GM12878 (cell line): ENCODE results near the gene MAGI2. TPM values are rescaled to one million over a fixed set of nuclear protein-coding genes. Genes with fewer than 3 reads are reported as not detected.
"Not testable (repeated sequence)": the region's sequence is repeated elsewhere in the genome, so short reads cannot be mapped to it uniquely, and the experiment has no call there.

Experiments
- ATAC-seq: fragments of 200-7000 bp; cut with Tn5 transposase; 3 replicates; pipeline ENCODE4 v1.9.1; 2020; ENCODE audit warnings: mild to moderate bottlenecking, moderate library complexity
- BruUV-seq: library from RNA; stranded (reverse); fragments of 400-500 nt; replicated peaks from 2 replicates; lab custom pipeline; 2021; lab: Mats Ljungman, UMichigan
- CTCF ChIA-PET: fragments of 300-600 bp; sonication (Branson Sonifier 250); formaldehyde crosslinking; extraction: SDS; loops from one replicate; lab custom pipeline; 2021; ENCODE audit warnings: inconsistent platforms; lab: Yijun Ruan, JAX
- POLR2A ChIA-PET: fragments of 350-600 bp; formaldehyde crosslinking; extraction: SDS; loops from one replicate; lab custom pipeline; 2021; ENCODE audit warnings: inconsistent platforms; lab: Charles Lee
- RAD21 ChIA-PET: fragments of 300-600 bp; sonication (Branson Sonifier 250); formaldehyde crosslinking; loops from one replicate; lab custom pipeline; 2023; ENCODE audit warnings: antibody characterized with exemption; ENCODE audit not compliant: unreplicated experiment; lab: Charles Lee
- SMC1A ChIA-PET: fragments of 300-600 bp; sonication (Branson Sonifier 250); formaldehyde crosslinking; loops from one replicate; lab custom pipeline; 2023; ENCODE audit not compliant: unreplicated experiment, uncharacterized antibody; lab: Charles Lee
- DNase-seq: peaks from one replicate; pipeline ENCODE4 v3.0.0-alpha.2; 2011; ENCODE audit warnings: low read depth, low spot score
- FAIRE-seq: peaks from 3 replicates; lab custom pipeline; 2011; peaks lifted over from hg19 to GRCh38; lab: Jason Lieb, UNC
- H2AFZ ChIP-seq: 2 replicates; pipeline ENCODE4 v1.6.0; 2011; ENCODE audit warnings: low read depth, low read length, control low read depth; ENCODE audit not compliant: control insufficient read depth
- H3K27ac ChIP-seq: 2 replicates; pipeline ENCODE4 v1.5.1; 2011; ENCODE audit warnings: control low read depth; ENCODE audit not compliant: control insufficient read depth, insufficient read depth
- H3K27me3 ChIP-seq, 2 experiments: replicated peaks in 1 of 2; 2 replicates each; pipeline versions ENCODE4 v1.6.0 to v1.6.1; 2011; ENCODE audit warnings: low read length in 1 of 2; ENCODE audit not compliant: control insufficient read depth in 2 of 2, insufficient read depth in 2 of 2
- H3K36me3 ChIP-seq, 2 experiments: 2 replicates each; pipeline ENCODE4 v1.5.1; 2011; ENCODE audit warnings: low read length in 1 of 2; ENCODE audit not compliant: control insufficient read depth in 2 of 2, insufficient read depth in 2 of 2
- H3K4me1 ChIP-seq: 2 replicates; pipeline ENCODE4 v1.6.1; 2011; ENCODE audit warnings: mild to moderate bottlenecking, low read length, moderate library complexity, mixed read lengths; ENCODE audit not compliant: control insufficient read depth, insufficient read depth
- H3K4me2 ChIP-seq: 2 replicates; pipeline ENCODE4 v1.6.0; 2011; ENCODE audit warnings: control low read depth; ENCODE audit not compliant: control insufficient read depth, insufficient read depth
- H3K4me3 ChIP-seq: fragments of 200-600 bp; sonication (generic); 2 replicates; pipeline ENCODE4 v1.5.1; 2016
- H3K79me2 ChIP-seq: 2 replicates; pipeline ENCODE4 v1.6.0; 2011; ENCODE audit warnings: low read length; ENCODE audit not compliant: control insufficient read depth, insufficient read depth
- H3K9ac ChIP-seq: 2 replicates; pipeline ENCODE4 v1.8.0; 2011; ENCODE audit warnings: low read length, control low read depth, mixed read lengths; ENCODE audit not compliant: control insufficient read depth, insufficient read depth
- H3K9me3 ChIP-seq: replicated peaks from 3 replicates; pipeline ENCODE4 v1.5.1; 2011; ENCODE audit warnings: mild to moderate bottlenecking, low read length; ENCODE audit not compliant: control insufficient read depth, insufficient read depth
- H4K20me1 ChIP-seq: 2 replicates; pipeline ENCODE4 v1.6.0; 2011; ENCODE audit not compliant: control insufficient read depth, insufficient read depth
- KLF5 ChIP-seq: fragments of 450-650 bp; IDR thresholded peaks from 2 replicates; pipeline ENCODE4 v1.6.1; 2014; ENCODE audit warnings: mild to moderate bottlenecking; ENCODE audit not compliant: partially characterized antibody
- NBN ChIP-seq: fragments of 450-650 bp; IDR thresholded peaks from 2 replicates; pipeline ENCODE4 v1.6.1; 2016
- NFIC ChIP-seq: IDR thresholded peaks from 2 replicates; pipeline ENCODE4 v1.6.1; 2012; ENCODE audit warnings: low read depth, mild to moderate bottlenecking, inconsistent platforms, low read length, moderate library complexity
- PML ChIP-seq: IDR thresholded peaks from 2 replicates; pipeline ENCODE4 v1.6.1; 2012; ENCODE audit warnings: low read length, inconsistent platforms
- SREBF1 ChIP-seq: IDR thresholded peaks from 2 replicates; pipeline ENCODE4 v1.6.1; 2012; ENCODE audit warnings: mild to moderate bottlenecking, low read length
- STAT1 ChIP-seq: fragments of 450-650 bp; conservative IDR thresholded peaks from 2 replicates; pipeline ENCODE4 v1.6.1; 2014; ENCODE audit warnings: antibody characterized with exemption, mild to moderate bottlenecking
- SUZ12 ChIP-seq: fragments of 200-600 bp; sonication (generic); IDR thresholded peaks from one replicate; pipeline ENCODE4 v1.6.1; 2018; ENCODE audit warnings: antibody characterized with exemption, mild to moderate bottlenecking; ENCODE audit not compliant: unreplicated experiment
- WGBS: methylation state at CpG from one replicate; pipeline ENCODE4 v1.1.6; 2016; ENCODE audit warnings: low lambda C conversion rate; ENCODE audit not compliant: insufficient replicate concordance, insufficient coverage; ENCODE audit errors: missing lambda C conversion rate; 5-methylcytosine and 5-hydroxymethylcytosine counted together
- in situ Hi-C: fragments of 300-500 bp; cut with MboI; formaldehyde crosslinking; loops from 9 replicates; pipeline ENCODE4 v1.14.3; 2018; ENCODE audit warnings: mixed read lengths
- intact Hi-C: fragments of 100-400 bp; cut with micrococcal nuclease; formaldehyde crosslinking; loops from one replicate; pipeline ENCODE4 v1.14.2; 2022; ENCODE audit not compliant: unreplicated experiment
- polyA plus RNA-seq, 11 experiments: library from polyadenylated mRNA; depleted of rRNA in 4 of 11; unstranded in 6 of 11; stranded (reverse) in 5 of 11; fragments of >200 nt; fragmentation: Nextera tagmentation in 4 of 11; fragmentation: Illumina TruSeq in 1 of 11; extraction: Ambion mirVana in 4 of 11; extraction: Trizol in 1 of 11; gene quantifications; 1 replicate in 1 of 11; 2 replicates in 10 of 11; pipeline versions ENCODE4 v1.2.1 to v1.2.3, GENCODE V29; 2011 to 2016; ENCODE audit warnings: inconsistent platforms in 2 of 11, missing spikeins in 2 of 11, low read depth in 1 of 11
- total RNA-seq, 4 experiments: library from RNA; depleted of rRNA in 3 of 4; stranded (reverse); fragments of >200 nt in 3 of 4; fragmentation: Illumina TruSeq in 1 of 4; extraction: Trizol in 1 of 4; gene quantifications; 2 replicates each; pipeline versions ENCODE4 v1.2.1 to v1.2.3, GENCODE V29; 2013 to 2021

MAGI2 gene
- total and polyA plus RNA-seq, 10 of the 15 experiments (the other 5 are each of a cell fraction or from before 2014, with no cell fraction given): 0.01 to 0.31 (median 0.05) TPM; not detected in 2

DNA sequence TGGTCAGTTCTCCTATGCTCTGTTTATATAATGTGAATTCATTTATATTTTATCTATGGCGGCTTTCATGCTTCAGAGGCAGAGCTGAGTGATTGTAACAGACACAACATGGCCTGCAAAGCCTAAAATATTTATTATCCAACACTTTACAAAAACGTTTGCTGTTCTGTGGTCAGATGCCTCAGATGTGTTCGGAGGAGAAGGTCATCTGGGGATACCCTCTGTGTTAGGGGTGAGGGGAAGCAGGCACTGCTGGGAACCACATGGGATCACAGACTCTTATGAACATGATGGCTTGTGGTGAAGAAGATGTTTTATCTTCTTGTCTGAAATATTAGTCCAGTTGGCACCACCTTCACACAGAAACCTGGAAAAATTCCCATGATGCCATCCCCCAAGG, 1451.4 kb downstream of the MAGI2 start:
- ChIA-PET CTCF (interaction anchor here (1.7 kb wide), 1 partner anchor 19 kb away, joined by 4 read pairs; no protein-coding TSS in a partner anchor), RAD21 (no interaction called here), SMC1A (no interaction called here), POLR2A (no interaction called here)
- no peak for FAIRE-seq
- Histone ChIP-seq H3K27me3 (no peaks in the 10 kb centered on the region), H3K4me2 (no peak overlapping the region), H4K20me1 (no peaks in the 10 kb centered on the region), H2AFZ (no peak overlapping the region), H3K9me3 (no peaks in the 10 kb centered on the region; the same call in 2 of the 3 replicates), H3K9ac (no peak overlapping the region), H3K36me3 (no peaks in the 10 kb centered on the region), H3K4me3 (no peak overlapping the region), H3K27ac (no peak overlapping the region), H3K79me2 (no peaks in the 10 kb centered on the region), H3K4me1 (no peaks in the 10 kb centered on the region)
- no peak for DNase-seq
- no peak for TF ChIP-seq PML
- TF ChIP-seq SUZ12: no peak
- no peak for TF ChIP-seq NBN
- TF ChIP-seq KLF5: no peak
- no peak for TF ChIP-seq SREBF1
- no peak for TF ChIP-seq NFIC
- TF ChIP-seq STAT1: no peak
- ATAC-seq: no peak
- intact Hi-C loops: no loop called here
- no TSS peak for BruUV-seq
- in situ Hi-C loops: no loop called here
- 24% methylated on average over 3 of the region's 3 CpGs for WGBS

GRCh38 chr7:77999168-77999567, 1454.3 kb downstream of the MAGI2 start:
- FAIRE-seq, H3K9ac ChIP-seq, H2AFZ ChIP-seq, H3K36me3 ChIP-seq, H3K27me3 ChIP-seq, ATAC-seq, BruUV-seq, RAD21 ChIA-PET, H3K79me2 ChIP-seq, intact Hi-C loops, H3K4me1 ChIP-seq, H3K27ac ChIP-seq, H3K9me3 ChIP-seq, POLR2A ChIA-PET, in situ Hi-C loops, H3K4me3 ChIP-seq, H4K20me1 ChIP-seq, DNase-seq, H3K4me2 ChIP-seq: not testable (repeated sequence)
- ChIA-PET CTCF (interaction anchor here (1.9 kb wide), 1 partner anchor 9 kb away, joined by 5 read pairs; no protein-coding TSS in a partner anchor), SMC1A (interaction anchor here (0.7 kb wide), 1 partner anchor 75 kb away, joined by 3 read pairs; no protein-coding TSS in a partner anchor)
- WGBS: 24% methylated on average over 3 of the region's 3 CpGs
